NCI-H774 (cell line): ENCODE results near the gene KIFC3.
"Not testable (repeated sequence)": the region's sequence is repeated elsewhere in the genome, so short reads cannot be mapped to it uniquely, and the experiment has no call there.

Experiments
- DNase-seq: peaks from one replicate; lab custom pipeline; 2025; lab: John Stamatoyannopoulos, UW

KIFC3 gene

DNA sequence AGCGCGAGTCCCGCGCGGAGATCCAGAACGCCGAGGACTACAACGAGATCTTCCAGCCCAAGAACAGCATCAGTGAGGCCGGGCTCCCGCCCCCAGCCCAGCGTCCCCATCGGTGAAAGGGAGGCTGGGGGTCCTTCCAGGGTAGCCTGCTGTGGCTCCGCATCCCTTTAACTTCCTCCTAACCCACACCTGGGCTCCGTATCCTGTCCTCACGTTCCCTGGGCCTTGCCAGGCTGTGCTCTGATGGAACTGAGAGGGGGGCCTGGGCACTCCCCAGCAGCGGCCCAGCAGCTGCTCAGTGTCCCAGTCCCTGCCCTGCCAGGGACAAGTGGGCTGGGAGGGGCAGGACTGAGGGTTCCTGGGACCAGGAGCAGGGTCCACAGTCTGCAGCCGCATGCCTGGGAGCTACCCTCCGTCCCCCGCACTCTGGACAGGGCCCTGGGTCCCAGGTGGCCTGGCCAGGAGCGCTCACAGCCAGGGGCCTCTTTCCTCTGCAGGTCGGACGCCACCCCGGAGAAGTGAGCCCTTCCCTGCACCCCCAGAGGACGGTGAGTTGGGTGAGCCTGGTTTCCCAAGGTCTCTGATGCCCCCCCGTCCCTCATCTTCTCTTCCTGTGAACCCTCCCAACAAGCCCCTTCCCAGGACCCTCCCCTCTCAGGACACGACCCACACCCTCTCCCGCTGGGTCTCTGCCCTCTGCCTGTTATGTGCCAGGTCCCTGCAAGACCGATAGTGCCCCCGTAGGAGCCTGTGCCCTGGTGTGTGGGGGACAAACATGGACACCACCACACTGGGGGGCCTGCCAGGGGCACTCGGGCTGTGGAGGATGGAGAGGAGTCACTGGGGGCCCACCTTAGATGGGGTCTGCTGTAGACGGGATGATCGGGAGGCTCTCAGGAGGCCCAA, 48.6 kb downstream of the KIFC3 start:
- no peak for DNase-seq

DNA sequence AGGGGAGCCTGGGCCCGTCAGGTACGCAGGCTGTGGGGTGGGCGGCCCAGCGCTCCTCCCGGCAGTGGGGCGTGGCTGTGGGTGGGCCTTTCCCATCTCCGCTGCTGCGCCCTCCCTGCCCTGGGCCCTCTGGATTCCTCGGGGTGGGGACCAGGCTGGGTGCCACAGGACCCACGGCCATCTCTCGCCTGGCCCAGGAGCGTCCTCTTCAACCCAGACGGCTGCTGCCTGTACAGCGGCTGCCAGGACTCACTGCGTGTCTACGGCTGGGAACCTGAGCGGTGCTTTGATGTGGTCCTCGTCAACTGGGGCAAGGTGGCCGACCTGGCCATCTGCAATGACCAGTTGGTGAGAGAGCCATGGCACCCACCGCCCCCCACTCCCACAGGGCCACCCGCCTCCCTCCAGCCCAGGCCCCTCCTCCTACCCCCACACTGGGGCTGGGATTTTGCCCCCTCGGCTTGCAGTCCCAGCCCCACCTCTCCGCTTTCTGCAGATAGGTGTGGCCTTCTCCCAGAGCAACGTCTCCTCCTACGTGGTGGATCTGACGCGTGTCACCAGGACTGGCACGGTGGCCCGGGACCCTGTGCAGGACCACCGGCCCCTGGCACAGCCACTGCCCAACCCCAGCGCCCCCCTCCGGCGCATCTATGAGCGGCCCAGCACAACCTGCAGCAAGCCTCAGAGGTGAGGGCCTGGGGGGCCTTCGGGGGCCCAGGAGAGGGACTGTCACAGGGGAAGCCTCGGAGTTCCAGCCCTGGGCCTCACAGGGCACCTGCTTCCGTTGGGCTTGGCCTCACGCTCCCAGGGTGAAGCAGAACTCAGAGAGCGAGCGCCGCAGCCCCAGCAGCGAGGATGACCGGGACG, 49.5 kb downstream of the KIFC3 start:
- DNase-seq, result no peak

- no peak for DNase-seq
These were observed 50.1 kb downstream of the KIFC3 start for GRCh38 chr16:57752203-57752580.

GRCh38 chr16:57751539-57752202, 50.6 kb downstream of the KIFC3 start:
- DNase-seq, result no peak

- no peak for DNase-seq
These were observed 51.3 kb downstream of the KIFC3 start for GRCh38 chr16:57750796-57751538.

DNA sequence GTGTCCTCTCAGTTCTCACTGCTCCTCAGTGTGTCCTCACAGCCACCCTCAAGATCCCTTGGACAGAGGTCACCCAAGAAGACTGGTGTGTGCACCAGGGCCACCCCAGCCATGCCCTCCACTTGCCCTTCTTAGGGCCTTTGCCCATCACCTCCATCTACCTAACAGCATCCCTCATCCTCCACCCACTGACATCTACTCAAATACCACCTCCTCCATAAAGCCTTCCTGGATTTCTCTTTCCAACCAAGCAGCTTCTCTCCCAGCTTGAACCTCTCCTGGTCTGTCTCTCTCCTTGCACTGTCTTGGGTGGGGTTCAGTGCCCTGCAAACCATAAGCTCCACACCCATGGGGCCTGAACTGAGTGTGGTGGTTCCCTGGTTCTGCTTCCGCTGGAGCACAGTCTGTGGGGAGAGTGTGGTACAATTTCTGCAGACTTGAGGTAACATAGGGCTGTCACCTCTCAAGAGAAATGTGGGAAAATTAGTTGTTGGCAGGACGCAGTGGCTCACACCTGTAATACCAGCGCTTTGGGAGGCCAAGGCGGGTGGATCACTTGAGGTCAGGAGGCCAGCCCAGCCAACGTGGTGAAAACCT, 52.3 kb downstream of the KIFC3 start:
- no peak for DNase-seq

GRCh38 chr16:57749101-57749692, 53.1 kb downstream of the KIFC3 start:
- no peak for DNase-seq

- no peak for DNase-seq
These were observed 53.7 kb downstream of the KIFC3 start for GRCh38 chr16:57748596-57748995.

DNA sequence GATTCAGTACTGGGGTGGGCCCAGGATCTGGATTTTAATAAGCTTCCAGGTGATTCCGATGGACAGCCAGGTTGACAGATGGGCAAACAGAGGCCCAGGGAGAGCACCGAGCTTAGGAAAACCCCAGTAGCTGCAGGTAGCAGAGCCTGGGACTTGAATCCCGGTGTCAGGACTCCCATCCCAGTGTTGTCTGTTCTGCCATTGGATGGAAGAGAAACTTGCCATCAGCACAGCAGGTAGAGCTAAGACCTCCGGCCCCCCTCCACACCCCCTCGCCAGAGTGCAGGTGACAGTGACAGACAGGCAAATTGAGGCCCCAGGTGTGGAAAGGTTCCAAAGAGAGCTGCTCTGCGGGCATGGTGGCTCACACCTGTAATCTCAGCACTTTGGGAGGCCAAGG, 54.3 kb downstream of the KIFC3 start:
- DNase-seq, result no peak

- no peak for DNase-seq
These were observed 54.8 kb downstream of the KIFC3 start for GRCh38 chr16:57747496-57747895.

GRCh38 chr16:57747091-57747490, 55.2 kb downstream of the KIFC3 start:
- no peak for DNase-seq

GRCh38 chr16:57746316-57746715, 56.0 kb downstream of the KIFC3 start:
- DNase-seq, result not testable (repeated sequence)

GRCh38 chr16:57745768-57746167, 56.5 kb downstream of the KIFC3 start:
- DNase-seq, result no peak

GRCh38 chr16:57744642-57744903, 57.7 kb downstream of the KIFC3 start:
- DNase-seq, result no peak

DNA sequence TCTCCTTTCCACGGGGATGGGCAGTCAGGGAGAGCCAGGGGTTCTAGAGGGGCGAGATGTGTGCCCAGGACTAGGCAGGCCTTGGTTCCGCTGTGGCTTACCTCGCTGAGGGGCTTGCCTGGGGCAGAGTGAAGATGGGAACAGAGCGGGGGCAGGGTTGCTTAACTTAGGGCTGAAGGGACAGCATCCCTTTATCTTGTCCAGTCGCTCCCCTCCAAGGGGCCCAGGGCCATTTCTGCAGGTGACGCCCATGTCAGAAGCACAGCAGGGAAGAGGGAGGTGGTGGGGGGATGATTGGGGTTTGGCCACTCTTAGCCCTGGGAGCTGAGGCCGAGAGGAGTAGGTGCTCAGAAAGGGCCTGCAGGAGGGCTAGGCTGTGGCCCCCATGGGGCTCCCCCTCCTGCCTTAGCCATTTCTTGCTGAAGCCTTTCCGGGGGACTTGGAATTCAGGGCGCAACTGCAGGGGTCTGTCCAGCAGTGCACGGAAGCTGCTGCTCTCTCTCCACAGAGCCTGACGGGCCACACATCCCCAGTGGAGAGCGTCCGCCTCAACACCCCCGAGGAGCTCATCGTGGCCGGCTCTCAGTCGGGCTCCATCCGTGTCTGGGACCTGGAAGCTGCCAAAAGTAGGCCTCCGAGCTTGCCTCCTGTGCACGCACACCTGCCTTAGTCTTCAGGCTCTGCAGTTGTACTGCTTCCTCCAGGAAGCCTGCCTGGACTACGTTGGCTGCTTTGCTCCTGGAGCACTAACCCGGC, 58.2 kb downstream of the KIFC3 start:
- DNase-seq, result no peak

DNA sequence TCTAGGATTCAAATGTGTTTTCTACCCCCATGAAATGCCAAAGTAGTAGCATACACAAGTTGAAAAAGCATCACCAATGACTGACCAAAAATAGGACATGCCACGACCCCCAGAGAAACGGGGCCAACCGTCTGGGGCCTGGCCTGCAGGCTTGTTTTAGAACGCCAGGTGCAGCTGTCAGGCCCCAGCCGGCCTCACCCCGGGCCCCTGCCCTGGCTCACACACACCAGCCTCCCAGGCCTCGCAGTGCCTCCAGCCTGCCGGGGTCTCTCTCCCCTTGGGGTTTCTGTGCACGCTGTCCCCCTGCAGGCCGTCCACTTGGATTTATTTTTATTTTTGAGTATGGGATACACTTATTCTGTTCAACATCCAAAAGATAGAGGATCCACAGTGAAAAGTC, 58.8 kb downstream of the KIFC3 start:
- DNase-seq, result no peak

- DNase-seq, result no peak
These were observed 59.7 kb downstream of the KIFC3 start for GRCh38 chr16:57742543-57742942.

GRCh38 chr16:57741660-57742191, 60.6 kb downstream of the KIFC3 start:
- DNase-seq, result no peak

- DNase-seq, result no peak
These were observed 61.7 kb downstream of the KIFC3 start for GRCh38 chr16:57740423-57741071.
